ENCODE results near the gene IL19.

DNA sequence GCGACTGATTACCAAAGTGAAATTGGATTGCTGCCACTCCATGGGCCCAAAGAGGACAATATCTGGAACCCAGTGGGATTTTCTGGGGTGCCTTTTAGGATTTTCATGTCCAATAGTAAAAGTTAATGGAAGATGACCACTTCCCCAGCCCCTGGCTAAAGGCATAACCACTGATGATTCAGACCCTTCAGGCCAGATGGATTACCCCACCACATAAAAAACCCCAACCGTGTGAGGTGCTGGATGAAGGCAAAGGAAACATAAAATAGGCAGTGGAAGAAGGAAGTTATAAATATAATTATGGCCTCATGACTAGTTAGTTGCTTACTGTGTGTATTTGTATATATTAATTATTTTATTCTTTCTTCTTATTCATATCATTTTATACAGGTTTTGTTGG, 41.9 kb downstream of the IL19 start:
- TF ChIP-seq RAD21 (CRISPR knock-in tag; IDR thresholded peaks at IDR 0.05) (no peak), HOXA7 (CRISPR knock-in tag; IDR thresholded peaks at IDR 0.05) (no peak), ZNF12 (CRISPR knock-in tag; IDR thresholded peaks at IDR 0.05) (no peak), HCFC1 (IDR thresholded peaks at IDR 0.05; ENCODE audit: low read depth, low read length) (no peak), POLR2A (IDR thresholded peaks at IDR 0.05; ENCODE audit: insufficient read depth in 1 of 2, low read depth in 2 of 2, low read length in 2 of 2) (no peak), YY1 (IDR thresholded peaks at IDR 0.05; ENCODE audit: insufficient read depth, insufficient replicate concordance, low read depth, low read length) (no peak), RFX1 (IDR thresholded peaks at IDR 0.05) (no peak), ATF1 (CRISPR knock-in tag; IDR thresholded peaks at IDR 0.05) (no peak), SMC3 (IDR thresholded peaks at IDR 0.05; ENCODE audit: low read length) (no peak)
- TF ChIP-seq, protein P1, sequence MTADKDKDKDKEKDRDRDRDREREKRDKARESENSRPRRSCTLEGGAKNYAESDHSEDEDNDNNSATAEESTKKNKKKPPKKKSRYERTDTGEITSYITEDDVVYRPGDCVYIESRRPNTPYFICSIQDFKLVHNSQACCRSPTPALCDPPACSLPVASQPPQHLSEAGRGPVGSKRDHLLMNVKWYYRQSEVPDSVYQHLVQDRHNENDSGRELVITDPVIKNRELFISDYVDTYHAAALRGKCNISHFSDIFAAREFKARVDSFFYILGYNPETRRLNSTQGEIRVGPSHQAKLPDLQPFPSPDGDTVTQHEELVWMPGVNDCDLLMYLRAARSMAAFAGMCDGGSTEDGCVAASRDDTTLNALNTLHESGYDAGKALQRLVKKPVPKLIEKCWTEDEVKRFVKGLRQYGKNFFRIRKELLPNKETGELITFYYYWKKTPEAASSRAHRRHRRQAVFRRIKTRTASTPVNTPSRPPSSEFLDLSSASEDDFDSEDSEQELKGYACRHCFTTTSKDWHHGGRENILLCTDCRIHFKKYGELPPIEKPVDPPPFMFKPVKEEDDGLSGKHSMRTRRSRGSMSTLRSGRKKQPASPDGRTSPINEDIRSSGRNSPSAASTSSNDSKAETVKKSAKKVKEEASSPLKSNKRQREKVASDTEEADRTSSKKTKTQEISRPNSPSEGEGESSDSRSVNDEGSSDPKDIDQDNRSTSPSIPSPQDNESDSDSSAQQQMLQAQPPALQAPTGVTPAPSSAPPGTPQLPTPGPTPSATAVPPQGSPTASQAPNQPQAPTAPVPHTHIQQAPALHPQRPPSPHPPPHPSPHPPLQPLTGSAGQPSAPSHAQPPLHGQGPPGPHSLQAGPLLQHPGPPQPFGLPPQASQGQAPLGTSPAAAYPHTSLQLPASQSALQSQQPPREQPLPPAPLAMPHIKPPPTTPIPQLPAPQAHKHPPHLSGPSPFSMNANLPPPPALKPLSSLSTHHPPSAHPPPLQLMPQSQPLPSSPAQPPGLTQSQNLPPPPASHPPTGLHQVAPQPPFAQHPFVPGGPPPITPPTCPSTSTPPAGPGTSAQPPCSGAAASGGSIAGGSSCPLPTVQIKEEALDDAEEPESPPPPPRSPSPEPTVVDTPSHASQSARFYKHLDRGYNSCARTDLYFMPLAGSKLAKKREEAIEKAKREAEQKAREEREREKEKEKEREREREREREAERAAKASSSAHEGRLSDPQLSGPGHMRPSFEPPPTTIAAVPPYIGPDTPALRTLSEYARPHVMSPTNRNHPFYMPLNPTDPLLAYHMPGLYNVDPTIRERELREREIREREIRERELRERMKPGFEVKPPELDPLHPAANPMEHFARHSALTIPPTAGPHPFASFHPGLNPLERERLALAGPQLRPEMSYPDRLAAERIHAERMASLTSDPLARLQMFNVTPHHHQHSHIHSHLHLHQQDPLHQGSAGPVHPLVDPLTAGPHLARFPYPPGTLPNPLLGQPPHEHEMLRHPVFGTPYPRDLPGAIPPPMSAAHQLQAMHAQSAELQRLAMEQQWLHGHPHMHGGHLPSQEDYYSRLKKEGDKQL (CRISPR knock-in tag; IDR thresholded peaks at IDR 0.05; ENCODE audit: low read depth), result no peak
- TF ChIP-seq, protein P2, sequence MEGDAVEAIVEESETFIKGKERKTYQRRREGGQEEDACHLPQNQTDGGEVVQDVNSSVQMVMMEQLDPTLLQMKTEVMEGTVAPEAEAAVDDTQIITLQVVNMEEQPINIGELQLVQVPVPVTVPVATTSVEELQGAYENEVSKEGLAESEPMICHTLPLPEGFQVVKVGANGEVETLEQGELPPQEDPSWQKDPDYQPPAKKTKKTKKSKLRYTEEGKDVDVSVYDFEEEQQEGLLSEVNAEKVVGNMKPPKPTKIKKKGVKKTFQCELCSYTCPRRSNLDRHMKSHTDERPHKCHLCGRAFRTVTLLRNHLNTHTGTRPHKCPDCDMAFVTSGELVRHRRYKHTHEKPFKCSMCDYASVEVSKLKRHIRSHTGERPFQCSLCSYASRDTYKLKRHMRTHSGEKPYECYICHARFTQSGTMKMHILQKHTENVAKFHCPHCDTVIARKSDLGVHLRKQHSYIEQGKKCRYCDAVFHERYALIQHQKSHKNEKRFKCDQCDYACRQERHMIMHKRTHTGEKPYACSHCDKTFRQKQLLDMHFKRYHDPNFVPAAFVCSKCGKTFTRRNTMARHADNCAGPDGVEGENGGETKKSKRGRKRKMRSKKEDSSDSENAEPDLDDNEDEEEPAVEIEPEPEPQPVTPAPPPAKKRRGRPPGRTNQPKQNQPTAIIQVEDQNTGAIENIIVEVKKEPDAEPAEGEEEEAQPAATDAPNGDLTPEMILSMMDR (CRISPR knock-in tag; IDR thresholded peaks at IDR 0.05), result no peak
- TF ChIP-seq, protein P3, sequence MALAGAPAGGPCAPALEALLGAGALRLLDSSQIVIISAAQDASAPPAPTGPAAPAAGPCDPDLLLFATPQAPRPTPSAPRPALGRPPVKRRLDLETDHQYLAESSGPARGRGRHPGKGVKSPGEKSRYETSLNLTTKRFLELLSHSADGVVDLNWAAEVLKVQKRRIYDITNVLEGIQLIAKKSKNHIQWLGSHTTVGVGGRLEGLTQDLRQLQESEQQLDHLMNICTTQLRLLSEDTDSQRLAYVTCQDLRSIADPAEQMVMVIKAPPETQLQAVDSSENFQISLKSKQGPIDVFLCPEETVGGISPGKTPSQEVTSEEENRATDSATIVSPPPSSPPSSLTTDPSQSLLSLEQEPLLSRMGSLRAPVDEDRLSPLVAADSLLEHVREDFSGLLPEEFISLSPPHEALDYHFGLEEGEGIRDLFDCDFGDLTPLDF (CRISPR knock-in tag; IDR thresholded peaks at IDR 0.05), result no peak
- TF ChIP-seq, protein P4, sequence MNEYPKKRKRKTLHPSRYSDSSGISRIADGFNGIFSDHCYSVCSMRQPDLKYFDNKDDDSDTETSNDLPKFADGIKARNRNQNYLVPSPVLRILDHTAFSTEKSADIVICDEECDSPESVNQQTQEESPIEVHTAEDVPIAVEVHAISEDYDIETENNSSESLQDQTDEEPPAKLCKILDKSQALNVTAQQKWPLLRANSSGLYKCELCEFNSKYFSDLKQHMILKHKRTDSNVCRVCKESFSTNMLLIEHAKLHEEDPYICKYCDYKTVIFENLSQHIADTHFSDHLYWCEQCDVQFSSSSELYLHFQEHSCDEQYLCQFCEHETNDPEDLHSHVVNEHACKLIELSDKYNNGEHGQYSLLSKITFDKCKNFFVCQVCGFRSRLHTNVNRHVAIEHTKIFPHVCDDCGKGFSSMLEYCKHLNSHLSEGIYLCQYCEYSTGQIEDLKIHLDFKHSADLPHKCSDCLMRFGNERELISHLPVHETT (CRISPR knock-in tag; conservative IDR thresholded peaks at IDR 0.05), result no peak
- TF ChIP-seq, protein P5, sequence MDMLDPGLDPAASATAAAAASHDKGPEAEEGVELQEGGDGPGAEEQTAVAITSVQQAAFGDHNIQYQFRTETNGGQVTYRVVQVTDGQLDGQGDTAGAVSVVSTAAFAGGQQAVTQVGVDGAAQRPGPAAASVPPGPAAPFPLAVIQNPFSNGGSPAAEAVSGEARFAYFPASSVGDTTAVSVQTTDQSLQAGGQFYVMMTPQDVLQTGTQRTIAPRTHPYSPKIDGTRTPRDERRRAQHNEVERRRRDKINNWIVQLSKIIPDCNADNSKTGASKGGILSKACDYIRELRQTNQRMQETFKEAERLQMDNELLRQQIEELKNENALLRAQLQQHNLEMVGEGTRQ (IDR thresholded peaks at IDR 0.05; ENCODE audit: low read depth, low read length), result no peak
- TF ChIP-seq, protein P5 (CRISPR knock-in tag; IDR thresholded peaks at IDR 0.05; ENCODE audit: borderline replicate concordance), result no peak
